Body of pancreas (tissue), 4 donors: ENCODE results near the gene GRAMD1C.

Experiments
- CTCF ChIP-seq, 7 experiments: fragments of 450-650 bp in 4 of 7; fragments of 200-600 bp in 3 of 7; sonication (generic) in 3 of 7; IDR thresholded peaks; one replicate each; pipeline ENCODE4 v1.5.1; 2016 to 2019; ENCODE audit warnings: antibody characterized with exemption in 7 of 7
- POLR2A ChIP-seq, 3 donors: fragments of 450-650 bp; IDR thresholded peaks; one replicate each; pipeline ENCODE4 v1.6.1; 2016; ENCODE audit warnings: antibody characterized with exemption in 3 of 3, mild to moderate bottlenecking in 2 of 3

DNA sequence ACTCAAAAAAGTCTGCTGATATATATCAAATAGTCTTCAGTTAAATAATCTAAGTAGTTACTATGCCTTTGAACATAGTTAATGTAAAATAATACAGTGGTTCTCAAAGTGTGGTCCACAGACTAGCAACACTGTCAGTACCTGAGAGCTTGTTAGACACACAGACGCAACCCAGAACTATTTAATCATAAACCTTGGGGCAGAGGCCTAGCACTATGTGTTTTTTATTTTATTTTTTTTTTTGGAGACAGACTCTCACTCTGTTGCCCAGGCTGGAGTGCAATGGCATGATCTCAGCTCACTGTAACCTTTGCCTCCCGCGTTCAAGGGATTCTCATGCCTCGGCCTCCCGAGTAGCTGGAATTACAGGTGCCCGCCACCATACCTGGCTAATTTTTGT lies 34.7 kb downstream of the GRAMD1C start:
- no peak for TF ChIP-seq CTCF (IDR thresholded peaks at IDR 0.05)
- no peak for TF ChIP-seq POLR2A (IDR thresholded peaks at IDR 0.05)
